PC-3 (cell line): ENCODE data around the gene MAGI2.

Experiments
- CTCF ChIP-seq: fragments of 300-600 bp; sonication (generic); conservative IDR thresholded peaks from 2 replicates; pipeline ENCODE4 v1.5.1; 2017; ENCODE audit warnings: antibody characterized with exemption, low read depth, mild to moderate bottlenecking, low read length
- EZH2 ChIP-seq: fragments of 300-600 bp; sonication (generic); IDR thresholded peaks from one replicate; pipeline ENCODE4 v1.6.1; 2017; ENCODE audit warnings: antibody characterized with exemption, mild to moderate bottlenecking, low read length; ENCODE audit not compliant: unreplicated experiment
- EZH2phosphoT487 ChIP-seq: fragments of 300-600 bp; sonication (generic); IDR thresholded peaks from 2 replicates; pipeline ENCODE4 v1.6.1; 2018; ENCODE audit warnings: mild to moderate bottlenecking, antibody characterized with exemption, low read length, borderline replicate concordance

- no peak for TF ChIP-seq EZH2phosphoT487
- no peak for TF ChIP-seq CTCF
- TF ChIP-seq EZH2: no peak
These were observed 389.2 kb downstream of the MAGI2 start for GRCh38 chr7:79064187-79064823.
